ENCODE data around the gene SATB1. TPM values are rescaled to one million over a fixed set of nuclear protein-coding genes. Genes with fewer than 3 reads are reported as not detected.

Gene SATB1
- total and polyA plus RNA-seq, 7 experiments from 2014 or later = 258 to 482 (median 395) TPM

DNA sequence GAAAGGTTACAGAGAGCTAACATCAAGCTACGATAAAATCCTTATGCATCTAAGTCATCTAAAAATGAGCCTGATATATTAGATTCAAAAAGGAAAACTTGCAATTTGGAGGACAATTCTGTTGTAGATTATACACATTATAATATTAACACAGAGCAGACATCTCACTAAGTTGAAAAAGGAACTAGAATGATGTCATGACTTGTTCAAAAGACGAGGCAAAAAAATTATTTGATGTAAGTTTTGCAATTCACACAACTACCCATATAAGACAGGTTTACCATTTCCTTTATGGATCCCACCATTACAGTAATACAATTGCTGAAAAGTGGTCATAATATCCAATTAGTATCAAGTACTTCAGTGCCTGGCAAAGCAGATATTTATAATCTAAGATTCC, 15.9 kb downstream of the SATB1 start:
- ChIA-PET CTCF (interaction anchor here (0.5 to 0.9 kb wide), 2 partner anchors 19 to 20 kb away, joined by 4 read pairs; no protein-coding TSS in a partner anchor), POLR2A (interaction anchor here (0.8 to 5.2 kb wide), 9 partner anchors 8 to 35 kb away, joined by 3 to 50 read pairs (median 4); no protein-coding TSS in a partner anchor)
- no peaks in the 10 kb centered on the region for H3K9me3 Mint-ChIP-seq
- Histone ChIP-seq H3K4me3 (ENCODE audit: low read length) (no peak overlapping the region), H3K9me3 (ENCODE audit: control insufficient read depth in 2 of 3, low read length in 3 of 3) (no peaks in the 10 kb centered on the region), H3K4me1 (ENCODE audit: control insufficient read depth in 2 of 2, insufficient read depth in 2 of 2, low read length in 2 of 2) (peaks cover 13 to 87% of the 10 kb centered on the region in 2 donors), H3K36me3 (ENCODE audit: control insufficient read depth in 2 of 3, insufficient read depth in 3 of 3, low read length in 3 of 3) (peaks cover 0 to 19% (median 5%) of the 10 kb centered on the region in 3 experiments), H3K27ac (ENCODE audit: low read depth, low read length) (peak overlapping the region; percentile 54), H3K27me3 (ENCODE audit: control insufficient read depth in 2 of 2, insufficient read depth in 2 of 2, low read length in 2 of 2) (no peaks in the 10 kb centered on the region)
- peaks cover 0 to 55% (median 38%) of the 10 kb centered on the region in 5 donors for H3K36me3 Mint-ChIP-seq
- no peaks in the 10 kb centered on the region for H3K27me3 Mint-ChIP-seq
- peak overlapping the region; percentile 51 to 84 (median 74) for H3K4me3 Mint-ChIP-seq
- ATAC-seq (no peak), DNase-seq (peak in 1 of 9 donors; percentile 51)
- intact Hi-C loops (cut with micrococcal nuclease) = loop anchor here in 1 of 2 donors (5.0 kb wide), 1 partner anchor 33 kb away; no protein-coding TSS in a partner anchor
- H3K27ac Mint-ChIP-seq = peak overlapping the region; percentile 44 to 96 (median 86)
- H3K4me1 Mint-ChIP-seq = peaks cover 36 to 99% (median 91%) of the 10 kb centered on the region in 7 donors

GRCh38 chr3:18405141-18405540, 20.0 kb downstream of the SATB1 start:
- peaks cover 49 to 100% (median 100%) of the 10 kb centered on the region in 7 donors for H3K4me1 Mint-ChIP-seq
- ATAC-seq = no peak

GRCh38 chr3:18403061-18403460, 22.1 kb downstream of the SATB1 start:
- Histone ChIP-seq H3K4me1 (ENCODE audit: control insufficient read depth in 2 of 2, insufficient read depth in 2 of 2, low read length in 2 of 2) (peaks cover 0 to 93% of the 10 kb centered on the region in 2 donors), H3K27ac (ENCODE audit: low read depth, low read length) (peak overlapping the region; percentile 64), H3K9me3 (ENCODE audit: control insufficient read depth in 2 of 3, low read length in 3 of 3) (no peaks in the 10 kb centered on the region), H3K4me3 (ENCODE audit: low read length) (peak overlapping the region; percentile 3), H3K27me3 (ENCODE audit: control insufficient read depth in 2 of 2, insufficient read depth in 2 of 2, low read length in 2 of 2) (no peaks in the 10 kb centered on the region), H3K36me3 (ENCODE audit: control insufficient read depth in 2 of 3, insufficient read depth in 3 of 3, low read length in 3 of 3) (peaks cover 0 to 19% (median 9%) of the 10 kb centered on the region in 3 experiments)
- Mint-ChIP-seq H3K36me3 (peaks cover 8 to 66% (median 61%) of the 10 kb centered on the region in 5 donors), H3K9me3 (no peaks in the 10 kb centered on the region), H3K4me1 (peaks cover 47 to 100% (median 100%) of the 10 kb centered on the region in 7 donors), H3K27ac (peak overlapping the region; percentile 78 to 96 (median 87)), H3K4me3 (peak overlapping the region; percentile 34 to 85 (median 80)), H3K27me3 (no peaks in the 10 kb centered on the region)
- intact Hi-C loops (cut with micrococcal nuclease) = loop anchor here (5.0 kb wide), 2 partner anchors 89 to 354 kb away; no protein-coding TSS in a partner anchor
- ChIA-PET POLR2A (interaction anchor here (1.0 to 3.0 kb wide), 10 partner anchors 8 to 351 kb away, joined by 3 to 20 read pairs (median 12); no protein-coding TSS in a partner anchor), CTCF (no interaction called here)
- DNase-seq = no peak
- ATAC-seq = no peak

More at GRCh38 chr3:18405141-18405540, 20.0 kb downstream of the SATB1 start:
- H3K4me1 ChIP-seq (ENCODE audit: control insufficient read depth in 2 of 2, insufficient read depth in 2 of 2, low read length in 2 of 2) = peaks cover 0 to 93% of the 10 kb centered on the region in 2 donors
- H3K36me3 Mint-ChIP-seq = peaks cover 5 to 58% (median 57%) of the 10 kb centered on the region in 5 donors
- ChIA-PET POLR2A (interaction anchor here (1.1 to 2.7 kb wide), 5 partner anchors 9 to 39 kb away, joined by 3 to 13 read pairs (median 5); no protein-coding TSS in a partner anchor), CTCF (interaction anchor here (1.2 kb wide), 1 partner anchor 14 kb away, joined by 3 read pairs; no protein-coding TSS in a partner anchor)
- H3K4me3 Mint-ChIP-seq = peak overlapping the region in 9 of 10 donors; percentile 53 to 81 (median 75)
- H3K4me3 ChIP-seq (ENCODE audit: low read length) = no peak overlapping the region
- H3K9me3 ChIP-seq (ENCODE audit: control insufficient read depth in 2 of 3, low read length in 3 of 3) = no peaks in the 10 kb centered on the region
- H3K27ac ChIP-seq (ENCODE audit: low read depth, low read length) = peak overlapping the region; percentile 24
- no peaks in the 10 kb centered on the region for H3K9me3 Mint-ChIP-seq
- peaks cover 0 to 9% (median 8%) of the 10 kb centered on the region in 3 experiments for H3K36me3 ChIP-seq (ENCODE audit: control insufficient read depth in 2 of 3, insufficient read depth in 3 of 3, low read length in 3 of 3)
- DNase-seq = no peak
- no peaks in the 10 kb centered on the region for H3K27me3 ChIP-seq (ENCODE audit: control insufficient read depth in 2 of 2, insufficient read depth in 2 of 2, low read length in 2 of 2)
- H3K27me3 Mint-ChIP-seq = no peaks in the 10 kb centered on the region
- intact Hi-C loops (cut with micrococcal nuclease) = loop anchor here (1.0 to 5.0 kb wide), 3 partner anchors 8 to 37 kb away; no protein-coding TSS in a partner anchor
- peak overlapping the region; percentile 82 to 95 (median 87) for H3K27ac Mint-ChIP-seq

- CTCF ChIA-PET = interaction anchor here (1.0 kb wide), 1 partner anchor 15 kb away, joined by 3 read pairs; no protein-coding TSS in a partner anchor
- Mint-ChIP-seq H3K36me3 (peaks cover 8 to 67% (median 59%) of the 10 kb centered on the region in 5 donors), H3K27me3 (no peaks in the 10 kb centered on the region), H3K27ac (peak overlapping the region; percentile 78 to 96 (median 87)), H3K9me3 (no peaks in the 10 kb centered on the region), H3K4me3 (peak overlapping the region; percentile 74 to 85 (median 80)), H3K4me1 (peaks cover 45 to 100% (median 100%) of the 10 kb centered on the region in 7 donors)
- Histone ChIP-seq H3K27me3 (ENCODE audit: control insufficient read depth in 2 of 2, insufficient read depth in 2 of 2, low read length in 2 of 2) (no peaks in the 10 kb centered on the region), H3K9me3 (ENCODE audit: control insufficient read depth in 2 of 3, low read length in 3 of 3) (no peaks in the 10 kb centered on the region), H3K36me3 (ENCODE audit: control insufficient read depth in 2 of 3, insufficient read depth in 3 of 3, low read length in 3 of 3) (peaks cover 0 to 23% (median 9%) of the 10 kb centered on the region in 3 experiments), H3K27ac (ENCODE audit: low read depth, low read length) (peak overlapping the region; percentile 64), H3K4me3 (ENCODE audit: low read length) (peak overlapping the region; percentile 3), H3K4me1 (ENCODE audit: control insufficient read depth in 2 of 2, insufficient read depth in 2 of 2, low read length in 2 of 2) (peaks cover 0 to 92% of the 10 kb centered on the region in 2 donors)
- POLR2A ChIA-PET = interaction anchor here (0.7 to 3.0 kb wide), 13 partner anchors 7 to 352 kb away, joined by 3 to 20 read pairs (median 7); no protein-coding TSS in a partner anchor
- ATAC-seq = peak; percentile 74
- intact Hi-C loops (cut with micrococcal nuclease) = loop anchor here (1.0 to 5.0 kb wide), 7 partner anchors 8 to 355 kb away; no protein-coding TSS in a partner anchor
- peak in 6 of 9 donors; percentile 32 to 62 (median 42) for DNase-seq
Measured at GRCh38 chr3:18402239-18402799, 22.8 kb downstream of the SATB1 start.

- peaks cover 51 to 100% (median 100%) of the 10 kb centered on the region in 7 donors for H3K4me1 Mint-ChIP-seq
Measured at GRCh38 chr3:18401300-18401961, 23.7 kb downstream of the SATB1 start.

More at GRCh38 chr3:18401300-18401961, 23.7 kb downstream of the SATB1 start:
- ChIA-PET POLR2A (interaction anchor here (0.6 to 3.0 kb wide), 18 partner anchors 8 to 353 kb away, joined by 3 to 20 read pairs (median 4); no protein-coding TSS in a partner anchor), CTCF (interaction anchor here (0.6 to 1.3 kb wide), 5 partner anchors 10 to 357 kb away, joined by 3 to 5 read pairs (median 3); no protein-coding TSS in a partner anchor)
- peaks cover 8 to 71% (median 61%) of the 10 kb centered on the region in 5 donors for H3K36me3 Mint-ChIP-seq
- ATAC-seq (peak; percentile 53), DNase-seq (no peak)
- H3K4me3 Mint-ChIP-seq = peak overlapping the region; percentile 35 to 85 (median 80)
- H3K9me3 Mint-ChIP-seq = no peaks in the 10 kb centered on the region
- intact Hi-C loops (cut with micrococcal nuclease) = loop anchor here (5.0 kb wide), 2 partner anchors 91 to 356 kb away; no protein-coding TSS in a partner anchor
- peaks cover 0 to 92% of the 10 kb centered on the region in 2 donors for H3K4me1 ChIP-seq (ENCODE audit: control insufficient read depth in 2 of 2, insufficient read depth in 2 of 2, low read length in 2 of 2)
- H3K27me3 Mint-ChIP-seq = no peaks in the 10 kb centered on the region
- H3K27ac ChIP-seq (ENCODE audit: low read depth, low read length) = peak overlapping the region; percentile 64
- no peaks in the 10 kb centered on the region for H3K27me3 ChIP-seq (ENCODE audit: control insufficient read depth in 2 of 2, insufficient read depth in 2 of 2, low read length in 2 of 2)
- H3K36me3 ChIP-seq (ENCODE audit: control insufficient read depth in 2 of 3, insufficient read depth in 3 of 3, low read length in 3 of 3) = peaks cover 0 to 22% (median 4%) of the 10 kb centered on the region in 3 experiments
- no peaks in the 10 kb centered on the region for H3K9me3 ChIP-seq (ENCODE audit: control insufficient read depth in 2 of 3, low read length in 3 of 3)
- peak overlapping the region; percentile 3 for H3K4me3 ChIP-seq (ENCODE audit: low read length)
- H3K27ac Mint-ChIP-seq = peak overlapping the region; percentile 78 to 96 (median 87)
